T-helper 1 cell treated with Interleukin-12 subunit alpha and Interleukin-12 subunit beta and Interleukin-4 antibody, amounts not matched to agents 30 ng/mL and 1 ng/mL, for 36 hours (primary cell): ENCODE measurements around the gene C9orf85. TPM values are rescaled to one million over a fixed set of nuclear protein-coding genes. Genes with fewer than 3 reads are reported as not detected.

ENCODE experiments used
- intact Hi-C: fragments of 100-400 bp; cut with micrococcal nuclease; formaldehyde crosslinking; loops from one replicate; pipeline ENCODE4 v1.15.1; 2024
- total RNA-seq: library from RNA; stranded (reverse); gene quantifications from 2 replicates; pipeline ENCODE4 v1.2.3, GENCODE V29; 2022

The C9orf85 gene
- total RNA-seq, 1 donor from 2014 or later: 10.7 TPM

- intact Hi-C loops: loop anchor here (1.0 kb wide), 1 partner anchor 7 kb away; no protein-coding TSS in a partner anchor
Measured at GRCh38 chr9:71901695-71902597, 9.5 kb upstream of the C9orf85 start.

GRCh38 chr9:71904076-71904475 is 7.4 kb upstream of the C9orf85 start:
- intact Hi-C loops: no loop called here

- intact Hi-C loops: loop anchor here (1.0 kb wide), 2 partner anchors 8 to 12 kb away; no protein-coding TSS in a partner anchor
Measured at GRCh38 chr9:71908825-71909224, 2.6 kb upstream of the C9orf85 start.

GRCh38 chr9:71909887-71910649 is 1.4 kb upstream of the C9orf85 start:
- intact Hi-C loops: loop anchor here (1.0 to 10.0 kb wide), 7 partner anchors 9 to 1655 kb away; partner anchors contain the start of genes SMC5 and TMC1

GRCh38 chr9:71910650-71911060 is 784 bp upstream of the C9orf85 start:
- intact Hi-C loops: loop anchor here (1.0 to 10.0 kb wide), 13 partner anchors 34 to 1656 kb away; partner anchors contain the start of genes SMC5, TMC1 and ZFAND5

GRCh38 chr9:71911908-71912335 is 483 bp downstream of the C9orf85 start:
- intact Hi-C loops: loop anchor here (1.0 to 10.0 kb wide), 14 partner anchors 35 to 1657 kb away; partner anchors contain the start of genes SMC5, TMC1 and ZFAND5

- intact Hi-C loops: loop anchor here (10.0 kb wide), 2 partner anchors 609 to 1661 kb away; partner anchors contain the start of genes SMC5 and TMC1
Measured at GRCh38 chr9:71915495-71915894, 4.1 kb downstream of the C9orf85 start.

GRCh38 chr9:71916834-71917534 is 5.5 kb downstream of the C9orf85 start:
- intact Hi-C loops: loop anchor here (10.0 kb wide), 2 partner anchors 608 to 1662 kb away; partner anchors contain the start of genes SMC5 and TMC1

- intact Hi-C loops: loop anchor here (10.0 kb wide), 2 partner anchors 606 to 1664 kb away; partner anchors contain the start of genes SMC5 and TMC1
Measured at GRCh38 chr9:71918419-71918818, 7.0 kb downstream of the C9orf85 start.

- intact Hi-C loops: no loop called here
Measured at GRCh38 chr9:71920456-71921189, 9.2 kb downstream of the C9orf85 start.

- intact Hi-C loops: no loop called here
Measured at GRCh38 chr9:71921190-71921814, 9.9 kb downstream of the C9orf85 start.

GRCh38 chr9:71924576-71924975 is 13.1 kb downstream of the C9orf85 start:
- intact Hi-C loops: no loop called here

- intact Hi-C loops: no loop called here
Measured at GRCh38 chr9:71925834-71926233, 14.4 kb downstream of the C9orf85 start.

GRCh38 chr9:71928376-71928775 is 16.9 kb downstream of the C9orf85 start:
- intact Hi-C loops: no loop called here

- intact Hi-C loops: no loop called here
Measured at GRCh38 chr9:71928806-71929205, 17.4 kb downstream of the C9orf85 start.

- intact Hi-C loops: no loop called here
Measured at GRCh38 chr9:71929223-71929622, 17.8 kb downstream of the C9orf85 start.

- intact Hi-C loops: no loop called here
Measured at GRCh38 chr9:71929791-71930440, 18.5 kb downstream of the C9orf85 start.

GRCh38 chr9:71931166-71931565 is 19.7 kb downstream of the C9orf85 start:
- intact Hi-C loops: no loop called here

- intact Hi-C loops: no loop called here
Measured at GRCh38 chr9:71936066-71936465, 24.6 kb downstream of the C9orf85 start.
